ENCODE results near the gene KIDINS220.

KIDINS220 gene

DNA sequence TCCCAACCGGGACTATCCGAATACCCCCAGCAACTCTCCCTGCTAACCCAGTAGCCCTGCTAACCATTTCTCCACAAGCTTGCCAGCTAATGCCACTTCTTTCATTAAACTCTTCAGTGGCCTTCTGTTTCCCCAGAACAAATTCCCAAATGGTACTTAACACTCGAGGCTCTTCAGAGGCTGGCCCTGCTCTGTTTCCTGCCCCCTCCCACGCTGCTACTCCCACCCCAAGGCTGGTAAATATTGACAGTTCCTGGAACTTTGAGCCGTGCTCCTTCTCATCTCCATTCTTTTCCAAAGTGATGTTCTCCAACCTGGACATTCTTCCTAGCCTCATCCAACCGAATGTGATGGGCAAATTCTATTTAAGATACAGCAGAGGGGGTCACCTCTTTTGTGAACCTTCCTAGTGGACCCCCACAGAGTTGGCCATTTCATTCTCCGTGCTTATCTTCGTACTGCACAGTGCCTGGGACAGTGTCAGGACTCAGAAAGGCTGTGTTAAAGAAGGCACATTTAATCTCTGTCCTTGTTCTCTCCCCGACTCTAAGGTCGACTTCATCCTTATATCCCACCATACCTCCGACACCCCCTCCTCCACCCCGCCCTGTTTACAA is 3.2 kb upstream of the KIDINS220 start:
- no peaks in the 10 kb centered on the region for H3K36me3 ChIP-seq
- no peaks in the 10 kb centered on the region for H3K27me3 ChIP-seq (ENCODE audit: insufficient read depth, low read depth, severe bottlenecking)
- H3K27ac ChIP-seq: no peak overlapping the region
- no peak for DNase-seq
- H3K4me3 ChIP-seq (ENCODE audit: low read depth, low read length): no peak overlapping the region
- TF ChIP-seq, protein P1, sequence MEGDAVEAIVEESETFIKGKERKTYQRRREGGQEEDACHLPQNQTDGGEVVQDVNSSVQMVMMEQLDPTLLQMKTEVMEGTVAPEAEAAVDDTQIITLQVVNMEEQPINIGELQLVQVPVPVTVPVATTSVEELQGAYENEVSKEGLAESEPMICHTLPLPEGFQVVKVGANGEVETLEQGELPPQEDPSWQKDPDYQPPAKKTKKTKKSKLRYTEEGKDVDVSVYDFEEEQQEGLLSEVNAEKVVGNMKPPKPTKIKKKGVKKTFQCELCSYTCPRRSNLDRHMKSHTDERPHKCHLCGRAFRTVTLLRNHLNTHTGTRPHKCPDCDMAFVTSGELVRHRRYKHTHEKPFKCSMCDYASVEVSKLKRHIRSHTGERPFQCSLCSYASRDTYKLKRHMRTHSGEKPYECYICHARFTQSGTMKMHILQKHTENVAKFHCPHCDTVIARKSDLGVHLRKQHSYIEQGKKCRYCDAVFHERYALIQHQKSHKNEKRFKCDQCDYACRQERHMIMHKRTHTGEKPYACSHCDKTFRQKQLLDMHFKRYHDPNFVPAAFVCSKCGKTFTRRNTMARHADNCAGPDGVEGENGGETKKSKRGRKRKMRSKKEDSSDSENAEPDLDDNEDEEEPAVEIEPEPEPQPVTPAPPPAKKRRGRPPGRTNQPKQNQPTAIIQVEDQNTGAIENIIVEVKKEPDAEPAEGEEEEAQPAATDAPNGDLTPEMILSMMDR (IDR thresholded peaks at IDR 0.05; ENCODE audit: low read depth, low read length): no peak
- H3K9me3 ChIP-seq (ENCODE audit: severe bottlenecking): no peaks in the 10 kb centered on the region

DNA sequence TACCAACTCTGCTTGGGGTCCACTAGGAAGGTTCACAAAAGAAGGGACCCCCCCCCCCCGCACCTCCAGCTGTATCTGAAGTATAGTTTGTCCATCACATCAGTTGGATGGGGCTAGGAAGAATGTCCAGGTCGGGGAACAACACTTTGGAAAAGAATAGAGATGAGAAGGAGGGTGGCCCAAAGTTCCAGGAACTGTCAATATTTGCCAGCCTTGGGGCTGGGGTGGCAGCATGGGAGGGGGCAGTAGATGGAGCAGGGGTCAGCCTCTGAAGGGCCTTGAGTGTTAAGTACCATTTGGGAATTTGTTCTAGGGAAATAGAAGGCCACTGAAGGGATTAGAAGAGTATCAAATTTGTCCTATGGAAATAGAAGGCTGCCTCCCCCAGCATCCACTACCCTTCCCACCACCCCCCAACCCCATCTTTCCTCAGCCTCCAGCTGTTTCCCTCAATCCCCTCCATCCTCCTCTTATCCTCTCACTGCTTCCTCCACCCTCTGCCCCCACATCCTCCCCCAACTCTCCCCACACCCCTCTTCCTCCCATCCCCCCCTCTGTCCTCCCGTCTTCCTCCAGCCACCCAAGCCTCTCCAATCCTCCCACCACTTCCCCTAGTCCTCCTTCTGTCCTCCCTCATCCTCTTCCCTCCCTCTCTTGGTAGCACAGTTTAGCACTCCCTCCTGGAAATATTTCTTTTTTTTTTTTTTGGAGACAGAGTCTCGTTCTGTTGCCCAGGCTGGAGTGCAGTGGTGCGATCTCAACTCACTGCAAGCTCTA is 2.0 kb upstream of the KIDINS220 start:
- H3K36me3 ChIP-seq: no peaks in the 10 kb centered on the region; the same call in 1 of the 2 replicates
- no peak for DNase-seq
- no peaks in the 10 kb centered on the region for H3K27me3 ChIP-seq (ENCODE audit: insufficient read depth, low read depth, severe bottlenecking)
- H3K4me3 ChIP-seq (ENCODE audit: low read depth, low read length): no peak overlapping the region
- no peaks in the 10 kb centered on the region for H3K9me3 ChIP-seq (ENCODE audit: severe bottlenecking)
- TF ChIP-seq, protein P1 (IDR thresholded peaks at IDR 0.05; ENCODE audit: low read depth, low read length): no peak
- no peak overlapping the region for H3K27ac ChIP-seq

DNA sequence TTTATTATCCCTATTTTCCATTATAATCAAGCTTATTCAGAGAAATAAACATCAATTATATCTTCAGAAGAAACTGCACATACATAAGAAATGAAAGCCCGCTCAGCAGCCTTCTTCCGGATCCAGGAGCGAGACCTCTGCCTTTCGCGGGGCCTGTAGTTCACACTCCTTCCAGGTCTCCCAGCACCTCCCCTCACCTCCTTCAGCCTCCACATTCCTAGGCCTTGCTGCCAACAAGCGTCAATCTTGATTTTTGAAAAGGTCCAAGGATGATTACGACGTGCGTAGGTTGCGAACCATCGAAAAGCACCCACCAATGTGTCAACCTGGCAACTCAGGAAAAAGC is 355 bp upstream of the KIDINS220 start:
- DNase-seq: no peak

DNA sequence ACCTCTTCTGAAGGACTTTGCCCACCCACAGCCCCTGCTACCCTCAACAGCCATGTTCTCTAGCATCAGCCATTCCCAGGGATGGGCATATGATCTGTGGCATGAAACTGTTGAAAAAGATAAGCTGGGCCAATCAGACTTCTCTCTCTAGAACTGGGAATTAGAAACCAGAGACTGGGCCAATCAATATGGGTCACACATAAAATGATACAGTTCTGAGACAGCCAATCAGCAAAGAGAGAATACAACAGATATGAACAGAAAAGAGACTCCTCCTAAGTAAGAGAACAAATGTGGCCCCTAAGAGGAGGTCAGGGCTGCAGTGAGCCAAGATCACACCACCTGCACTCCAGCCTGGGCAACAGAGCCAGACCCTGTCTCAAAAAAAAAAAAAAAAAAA is 2.1 kb downstream of the KIDINS220 start:
- H3K36me3 ChIP-seq: peaks cover 5% of the 10 kb centered on the region
- DNase-seq: no peak
- no peak overlapping the region for H3K27ac ChIP-seq
- H3K4me3 ChIP-seq (ENCODE audit: low read depth, low read length): no peak overlapping the region
- no peaks in the 10 kb centered on the region for H3K9me3 ChIP-seq (ENCODE audit: severe bottlenecking)
- H3K27me3 ChIP-seq (ENCODE audit: insufficient read depth, low read depth, severe bottlenecking): no peaks in the 10 kb centered on the region
- TF ChIP-seq, protein P1 (IDR thresholded peaks at IDR 0.05; ENCODE audit: low read depth, low read length): no peak

More for the DNA sequence above, 355 bp upstream of the KIDINS220 start:
- no peaks in the 10 kb centered on the region for H3K27me3 ChIP-seq (ENCODE audit: insufficient read depth, low read depth, severe bottlenecking)
- no peak overlapping the region for H3K4me3 ChIP-seq (ENCODE audit: low read depth, low read length)
- H3K36me3 ChIP-seq: no peaks in the 10 kb centered on the region; the same call in 1 of the 2 replicates
- TF ChIP-seq, protein P1 (IDR thresholded peaks at IDR 0.05; ENCODE audit: low read depth, low read length): no peak
- H3K27ac ChIP-seq: no peak overlapping the region
- no peaks in the 10 kb centered on the region for H3K9me3 ChIP-seq (ENCODE audit: severe bottlenecking)

DNA sequence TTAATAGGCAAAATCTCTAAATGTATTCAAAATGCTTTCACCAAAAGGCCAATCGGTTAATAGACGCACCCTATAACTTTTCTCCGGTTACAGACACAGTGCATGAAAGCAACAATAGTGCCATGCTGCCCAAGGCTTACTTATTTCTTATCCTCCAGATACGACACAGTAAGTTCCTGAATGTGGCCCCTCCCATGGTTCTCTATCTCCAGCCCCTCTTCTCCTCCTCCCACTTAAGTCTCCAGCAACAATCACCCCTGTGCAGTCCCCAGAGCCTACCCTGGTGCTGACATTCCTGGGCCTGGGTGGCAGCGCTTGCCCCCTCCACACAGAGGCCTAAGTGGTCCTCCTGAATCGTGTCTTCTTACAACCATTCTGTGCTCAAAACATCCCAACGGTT is 3.6 kb downstream of the KIDINS220 start:
- Histone ChIP-seq H3K27me3 (ENCODE audit: insufficient read depth, low read depth, severe bottlenecking) (no peaks in the 10 kb centered on the region), H3K36me3 (peaks cover 5% of the 10 kb centered on the region), H3K9me3 (ENCODE audit: severe bottlenecking) (no peaks in the 10 kb centered on the region), H3K4me3 (ENCODE audit: low read depth, low read length) (no peak overlapping the region), H3K27ac (no peak overlapping the region)
- TF ChIP-seq, protein P1 (IDR thresholded peaks at IDR 0.05; ENCODE audit: low read depth, low read length): no peak
- no peak for DNase-seq
